ENCODE data around the gene TOGARAM2.

DNA sequence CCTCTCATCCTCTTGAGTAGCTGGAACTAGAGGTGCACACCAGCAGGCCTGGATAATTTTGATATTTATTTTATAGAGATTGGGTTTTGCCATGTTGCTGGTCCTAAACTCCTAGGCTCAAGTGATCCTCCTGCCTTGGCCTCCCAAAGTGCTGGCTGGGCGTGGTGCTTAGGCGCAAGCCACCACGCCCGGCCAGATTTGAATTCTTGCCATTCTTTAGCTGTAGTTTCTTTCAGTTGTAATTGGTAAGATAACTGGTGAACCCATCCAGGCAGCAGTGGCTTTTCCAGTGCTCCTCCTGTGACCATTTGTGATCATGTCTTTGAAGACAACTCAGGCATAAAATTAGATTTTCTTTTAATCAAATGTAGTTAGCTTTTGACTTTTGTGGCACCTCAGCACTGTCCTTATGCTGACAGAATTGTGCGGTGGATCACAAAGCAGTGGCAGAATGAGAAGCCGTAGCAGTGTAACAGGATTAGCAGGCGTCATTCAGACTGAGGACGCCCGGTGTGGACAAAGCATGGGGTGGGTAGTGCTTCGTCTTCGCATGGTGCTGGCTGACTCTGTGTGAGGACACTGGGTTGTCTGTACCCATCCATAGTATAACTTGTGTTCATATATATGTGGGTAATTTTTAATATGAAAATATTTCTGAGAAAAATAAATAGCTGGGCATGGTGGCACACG, 30.0 kb upstream of the TOGARAM2 start:
- TF ChIP-seq, protein P1, sequence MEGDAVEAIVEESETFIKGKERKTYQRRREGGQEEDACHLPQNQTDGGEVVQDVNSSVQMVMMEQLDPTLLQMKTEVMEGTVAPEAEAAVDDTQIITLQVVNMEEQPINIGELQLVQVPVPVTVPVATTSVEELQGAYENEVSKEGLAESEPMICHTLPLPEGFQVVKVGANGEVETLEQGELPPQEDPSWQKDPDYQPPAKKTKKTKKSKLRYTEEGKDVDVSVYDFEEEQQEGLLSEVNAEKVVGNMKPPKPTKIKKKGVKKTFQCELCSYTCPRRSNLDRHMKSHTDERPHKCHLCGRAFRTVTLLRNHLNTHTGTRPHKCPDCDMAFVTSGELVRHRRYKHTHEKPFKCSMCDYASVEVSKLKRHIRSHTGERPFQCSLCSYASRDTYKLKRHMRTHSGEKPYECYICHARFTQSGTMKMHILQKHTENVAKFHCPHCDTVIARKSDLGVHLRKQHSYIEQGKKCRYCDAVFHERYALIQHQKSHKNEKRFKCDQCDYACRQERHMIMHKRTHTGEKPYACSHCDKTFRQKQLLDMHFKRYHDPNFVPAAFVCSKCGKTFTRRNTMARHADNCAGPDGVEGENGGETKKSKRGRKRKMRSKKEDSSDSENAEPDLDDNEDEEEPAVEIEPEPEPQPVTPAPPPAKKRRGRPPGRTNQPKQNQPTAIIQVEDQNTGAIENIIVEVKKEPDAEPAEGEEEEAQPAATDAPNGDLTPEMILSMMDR (IDR thresholded peaks at IDR 0.05), result no peak
- no peak for TF ChIP-seq ZFX (IDR thresholded peaks at IDR 0.05; ENCODE audit: borderline replicate concordance)

All from 22Rv1 (cell line).